Loucy (cell line): Measurements from ENCODE around the gene OR10H4.
"Not testable (repeated sequence)": the region's sequence is repeated elsewhere in the genome, so short reads cannot be mapped to it uniquely, and the experiment has no call there.

Source experiments
- H2AFZ ChIP-seq: fragments of 200-600 bp; sonication (generic); 2 replicates; pipeline ENCODE4 v1.6.0; 2016; ENCODE audit warnings: antibody characterized with exemption, mild to moderate bottlenecking, low read length, moderate library complexity
- H3F3A ChIP-seq: fragments of 200-600 bp; 2 replicates; pipeline ENCODE4 v1.6.0; 2016; ENCODE audit warnings: antibody characterized with exemption, low read depth, mild to moderate bottlenecking
- H3K27me3 ChIP-seq: fragments of 200-600 bp; sonication (generic); 2 replicates; pipeline ENCODE4 v1.6.1; 2014; ENCODE audit warnings: low read length, mild to moderate bottlenecking; ENCODE audit not compliant: insufficient read depth, poor library complexity, severe bottlenecking
- H3K36me3 ChIP-seq: fragments of 200-600 bp; sonication (generic); 2 replicates; pipeline ENCODE4 v1.6.1; 2016; ENCODE audit warnings: low read length; ENCODE audit not compliant: insufficient read depth
- H3K4me1 ChIP-seq: fragments of 200-600 bp; sonication (generic); 2 replicates; pipeline ENCODE4 v1.5.1; 2014; ENCODE audit warnings: low read length, mild to moderate bottlenecking; ENCODE audit not compliant: insufficient read depth, poor library complexity, severe bottlenecking
- H3K4me2 ChIP-seq: fragments of 200-600 bp; sonication (generic); 2 replicates; pipeline ENCODE4 v1.6.0; 2014; ENCODE audit warnings: antibody characterized with exemption, low read length, low read depth, mild to moderate bottlenecking; ENCODE audit not compliant: poor library complexity, severe bottlenecking
- H3K4me3 ChIP-seq: fragments of 200-600 bp; sonication (generic); 2 replicates; pipeline ENCODE4 v1.5.1; 2014; ENCODE audit warnings: low read length, mild to moderate bottlenecking, mixed read lengths; ENCODE audit not compliant: poor library complexity, severe bottlenecking
- H3K79me2 ChIP-seq: fragments of 200-600 bp; sonication (generic); 2 replicates; pipeline ENCODE4 v1.6.1; 2014; ENCODE audit warnings: low read length; ENCODE audit not compliant: insufficient read depth
- H3K9ac ChIP-seq: fragments of 200-600 bp; sonication (generic); 2 replicates; pipeline ENCODE4 v1.6.0; 2014; ENCODE audit warnings: mild to moderate bottlenecking, low read depth, low read length, moderate library complexity; ENCODE audit not compliant: poor library complexity, severe bottlenecking
- H3K9me2 ChIP-seq: fragments of 200-600 bp; sonication (generic); replicated peaks from 2 replicates; pipeline ENCODE4 v1.6.1; 2016; ENCODE audit warnings: low read depth, low read length, mixed read lengths
- H3K9me3 ChIP-seq: fragments of 200-600 bp; sonication (generic); 2 replicates; pipeline ENCODE4 v1.6.1; 2014; ENCODE audit warnings: mild to moderate bottlenecking, antibody characterized with exemption, low read length, low read depth; ENCODE audit not compliant: insufficient read depth
- H4K20me1 ChIP-seq: fragments of 200-600 bp; sonication (generic); 2 replicates; pipeline ENCODE4 v1.6.0; 2014; ENCODE audit warnings: antibody characterized with exemption, low read length, mild to moderate bottlenecking; ENCODE audit not compliant: insufficient read depth, poor library complexity, severe bottlenecking
- EZH2phosphoT487 ChIP-seq: fragments of 200-600 bp; IDR thresholded peaks from 2 replicates; pipeline ENCODE4 v1.6.1; 2018; ENCODE audit warnings: antibody characterized with exemption, mild to moderate bottlenecking, moderate library complexity, borderline replicate concordance
- TF ChIP-seq, protein P1 (sequence below): fragments of 200-600 bp; sonication (generic); conservative IDR thresholded peaks from 2 replicates; pipeline ENCODE4 v1.5.1; 2014; ENCODE audit warnings: mild to moderate bottlenecking, antibody characterized with exemption, low read length

Gene OR10H4, protein sequence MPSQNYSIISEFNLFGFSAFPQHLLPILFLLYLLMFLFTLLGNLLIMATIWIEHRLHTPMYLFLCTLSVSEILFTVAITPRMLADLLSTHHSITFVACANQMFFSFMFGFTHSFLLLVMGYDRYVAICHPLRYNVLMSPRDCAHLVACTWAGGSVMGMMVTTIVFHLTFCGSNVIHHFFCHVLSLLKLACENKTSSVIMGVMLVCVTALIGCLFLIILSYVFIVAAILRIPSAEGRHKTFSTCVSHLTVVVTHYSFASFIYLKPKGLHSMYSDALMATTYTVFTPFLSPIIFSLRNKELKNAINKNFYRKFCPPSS

DNA sequence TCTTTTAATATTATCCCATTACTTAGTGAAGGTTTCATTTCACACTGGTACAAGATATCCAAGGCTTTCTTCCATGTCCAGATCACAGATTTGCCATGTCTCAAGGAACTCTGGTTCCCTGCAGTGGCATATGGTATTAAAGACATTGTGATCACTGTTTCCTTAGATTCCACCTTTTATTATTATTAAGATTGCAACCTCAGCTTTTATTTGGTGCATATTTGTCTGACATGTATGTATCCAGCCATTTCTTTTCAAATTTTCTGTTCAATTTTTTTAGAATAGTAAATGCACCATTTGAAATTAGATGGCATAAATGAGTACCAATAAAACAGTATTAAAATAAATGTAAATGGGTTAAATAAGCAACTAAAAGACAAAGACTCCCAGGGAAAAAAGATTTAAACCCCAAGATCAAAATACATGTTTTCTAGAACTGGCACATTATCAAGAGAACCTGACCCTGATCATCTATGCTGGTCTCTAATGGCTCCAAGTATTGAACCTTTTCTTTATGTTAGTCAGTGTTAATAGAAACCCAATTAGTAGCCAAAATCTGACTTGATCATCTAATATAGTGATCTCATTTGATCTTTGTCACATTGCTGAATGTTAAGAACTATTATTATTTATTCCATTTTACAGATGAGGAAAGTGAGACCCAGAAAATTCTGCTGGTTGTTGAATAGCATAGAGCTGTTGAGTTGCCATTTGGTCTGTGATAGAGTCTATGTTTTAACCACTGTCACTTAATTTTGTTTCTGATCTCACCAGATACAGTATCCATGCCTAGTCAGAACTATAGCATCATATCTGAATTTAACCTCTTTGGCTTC, at the start of gene OR10H4:
OR10H4 (plus strand) TSS at position 786 of the 836 bp plus-strand sequence; CDS start at position 786, 0 bp downstream.
- Histone ChIP-seq H3K9me3 (peaks cover 12% of the 10 kb centered on the region), H3K9ac (no peak within 1 kb of the TSS), H2AFZ (no peak within 1 kb of the TSS), H3K36me3 (no peaks in the 10 kb centered on the region), H3F3A (no peaks in the 10 kb centered on the region), H3K4me2 (no peak within 1 kb of the TSS), H3K4me3 (no peak within 1 kb of the TSS), H3K27me3 (no peaks in the 10 kb centered on the region), H3K9me2 (no peaks in the 10 kb centered on the region), H4K20me1 (no peaks in the 10 kb centered on the region), H3K4me1 (no peaks in the 10 kb centered on the region), H3K79me2 (no peaks in the 10 kb centered on the region)
- TF ChIP-seq, protein P1, sequence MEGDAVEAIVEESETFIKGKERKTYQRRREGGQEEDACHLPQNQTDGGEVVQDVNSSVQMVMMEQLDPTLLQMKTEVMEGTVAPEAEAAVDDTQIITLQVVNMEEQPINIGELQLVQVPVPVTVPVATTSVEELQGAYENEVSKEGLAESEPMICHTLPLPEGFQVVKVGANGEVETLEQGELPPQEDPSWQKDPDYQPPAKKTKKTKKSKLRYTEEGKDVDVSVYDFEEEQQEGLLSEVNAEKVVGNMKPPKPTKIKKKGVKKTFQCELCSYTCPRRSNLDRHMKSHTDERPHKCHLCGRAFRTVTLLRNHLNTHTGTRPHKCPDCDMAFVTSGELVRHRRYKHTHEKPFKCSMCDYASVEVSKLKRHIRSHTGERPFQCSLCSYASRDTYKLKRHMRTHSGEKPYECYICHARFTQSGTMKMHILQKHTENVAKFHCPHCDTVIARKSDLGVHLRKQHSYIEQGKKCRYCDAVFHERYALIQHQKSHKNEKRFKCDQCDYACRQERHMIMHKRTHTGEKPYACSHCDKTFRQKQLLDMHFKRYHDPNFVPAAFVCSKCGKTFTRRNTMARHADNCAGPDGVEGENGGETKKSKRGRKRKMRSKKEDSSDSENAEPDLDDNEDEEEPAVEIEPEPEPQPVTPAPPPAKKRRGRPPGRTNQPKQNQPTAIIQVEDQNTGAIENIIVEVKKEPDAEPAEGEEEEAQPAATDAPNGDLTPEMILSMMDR: no peak
- TF ChIP-seq EZH2phosphoT487: no peak

DNA sequence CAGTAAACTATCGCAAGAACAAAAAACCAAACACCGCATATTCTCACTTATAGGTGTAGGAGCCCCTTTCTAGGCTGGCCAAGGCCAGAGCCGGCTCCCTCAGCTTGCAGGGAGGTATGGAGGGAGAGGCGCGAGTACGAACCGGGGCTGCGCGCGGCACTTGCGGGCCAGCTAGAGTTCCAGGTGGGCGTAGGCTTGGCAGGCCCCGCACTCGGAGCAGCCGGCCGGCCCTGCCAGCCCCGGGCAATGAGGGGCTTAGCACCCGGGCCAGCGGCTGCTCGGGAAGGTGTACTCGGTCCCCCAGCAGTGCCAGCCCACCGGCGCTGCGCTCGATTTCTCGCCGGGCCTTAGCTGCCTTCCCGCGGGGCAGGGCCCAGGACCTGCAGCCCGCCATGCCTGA, 49.2 kb upstream of the OR10H4 start:
- H3F3A ChIP-seq, H3K36me3 ChIP-seq, H2AFZ ChIP-seq, H3K9me2 ChIP-seq, H4K20me1 ChIP-seq, H3K9me3 ChIP-seq, H3K9ac ChIP-seq, H3K27me3 ChIP-seq, H3K4me2 ChIP-seq: not testable (repeated sequence)
- H3K4me1 ChIP-seq: peaks cover 27% of the 10 kb centered on the region
- H3K4me3 ChIP-seq: peak overlapping the region; percentile 79
- H3K79me2 ChIP-seq: peaks cover 12% of the 10 kb centered on the region; the same call in 1 of the 2 replicates

DNA sequence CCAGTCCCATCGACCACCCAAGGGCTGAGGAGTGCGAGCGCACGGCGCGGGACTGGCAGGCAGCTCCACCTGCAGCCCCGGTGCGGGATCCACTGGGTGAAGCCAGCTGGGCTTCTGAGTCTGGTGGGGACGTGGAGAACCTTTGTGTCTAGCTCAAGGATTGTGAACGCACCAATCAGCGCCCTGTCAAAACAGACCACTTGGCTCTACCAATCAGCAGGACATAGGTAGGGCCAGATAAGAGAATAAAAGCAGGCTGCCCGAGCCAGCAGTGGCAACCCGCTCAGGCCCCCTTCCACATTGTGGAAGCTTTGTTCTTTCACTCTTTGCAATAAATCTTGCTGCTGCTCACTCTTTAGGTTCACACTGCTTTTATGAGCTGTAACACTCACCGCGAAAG, 48.8 kb upstream of the OR10H4 start:
- H3K36me3 ChIP-seq, H4K20me1 ChIP-seq, H3F3A ChIP-seq, H3K9me3 ChIP-seq, H3K9me2 ChIP-seq, H3K27me3 ChIP-seq, H2AFZ ChIP-seq: not testable (repeated sequence)
- H3K4me2 ChIP-seq: peak overlapping the region; percentile 89
- H3K79me2 ChIP-seq: peaks cover 12% of the 10 kb centered on the region; the same call in 1 of the 2 replicates
- peaks cover 27% of the 10 kb centered on the region for H3K4me1 ChIP-seq
- H3K9ac ChIP-seq: peak overlapping the region; percentile 83
- peak overlapping the region; percentile 79 for H3K4me3 ChIP-seq

DNA sequence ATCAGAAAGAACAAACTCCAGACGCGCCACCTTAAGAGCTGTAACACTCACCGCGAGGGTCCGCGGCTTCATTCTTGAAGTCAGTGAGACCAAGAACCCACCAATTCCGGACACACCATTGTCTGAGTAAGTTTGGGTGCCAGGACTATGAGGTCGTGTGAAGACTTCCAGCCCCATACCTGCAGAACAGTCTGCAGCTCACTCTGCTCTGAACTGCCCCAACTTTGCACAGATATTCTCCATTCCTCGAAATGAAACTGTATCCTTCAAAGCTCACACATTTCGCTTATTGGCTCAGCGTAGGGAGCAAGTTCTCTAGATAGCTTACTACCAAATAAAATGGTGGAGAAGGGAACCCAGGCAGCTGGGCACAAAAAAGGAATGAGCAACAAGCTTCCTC, 48.3 kb upstream of the OR10H4 start:
- Histone ChIP-seq H3K9me2 (no peaks in the 10 kb centered on the region), H3K4me1 (peaks cover 31% of the 10 kb centered on the region), H3K27me3 (no peaks in the 10 kb centered on the region), H3K79me2 (peaks cover 12% of the 10 kb centered on the region; the same call in 1 of the 2 replicates), H4K20me1 (no peaks in the 10 kb centered on the region), H3K36me3 (no peaks in the 10 kb centered on the region), H3F3A (peaks cover 6% of the 10 kb centered on the region; the same call in 1 of the 2 replicates), H3K9ac (peak overlapping the region; percentile 83), H3K9me3 (no peaks in the 10 kb centered on the region; the same call in 1 of the 2 replicates), H3K4me2 (peak overlapping the region; percentile 89), H2AFZ (peak overlapping the region; percentile 59), H3K4me3 (peak overlapping the region; percentile 79)
- no peak for TF ChIP-seq EZH2phosphoT487
- TF ChIP-seq, protein P1: no peak
